ENCODE results near the gene PTMA. TPM values are rescaled to one million over a fixed set of nuclear protein-coding genes. Genes with fewer than 3 reads are reported as not detected.

PTMA gene
- total and polyA plus RNA-seq, 2 of the 4 experiments (the other 2 are of a cell fraction), result 380 to 742 TPM

- CTCF ChIA-PET, result no interaction called here
- no CpG with 5 or more reads among the region's 4 CpGs for WGBS, 2 experiments (ENCODE audit: extremely low coverage in 2 of 2, insufficient read length in 1 of 2)
These were observed 42.9 kb downstream of the PTMA start for GRCh38 chr2:231751042-231751815.

More at GRCh38 chr2:231751042-231751815, 42.9 kb downstream of the PTMA start:
- Histone ChIP-seq H3K4me2 (ENCODE audit: low read depth, low read length) (no peak overlapping the region), H3K14ac (replicated peaks; ENCODE audit: low read depth, low read length) (no peak overlapping the region), H3K9me1 (ENCODE audit: insufficient read depth, low read length) (no peaks in the 10 kb centered on the region), H3K9me3 (ENCODE audit: control insufficient read depth, insufficient read depth, low read length) (no peaks in the 10 kb centered on the region), H3K79me1 (ENCODE audit: low read depth in 1 of 2, low read length in 2 of 2) (peaks cover 0 to 3% of the 10 kb centered on the region in 2 experiments; a peak in 1 of 4 replicates), H3K23ac (ENCODE audit: low read depth, low read length) (no peak overlapping the region), H3K18ac (ENCODE audit: low read depth, low read length) (no peak overlapping the region), H2BK20ac (ENCODE audit: low read depth, low read length) (no peak overlapping the region), H2AK5ac (ENCODE audit: low read depth, low read length) (no peak overlapping the region), H4K5ac (ENCODE audit: low read depth, low read length) (no peak overlapping the region), H2BK15ac (ENCODE audit: low read depth, low read length) (no peak overlapping the region), H3K27me3 (ENCODE audit: control insufficient read depth, insufficient read depth, low read length) (no peaks in the 10 kb centered on the region), H2AK9ac (replicated peaks; ENCODE audit: low read depth, low read length, poor library complexity) (no peak overlapping the region), H2BK120ac (ENCODE audit: low read depth, low read length) (no peak overlapping the region), H3K27ac (ENCODE audit: insufficient read depth, low read length) (no peak overlapping the region), H3K56ac (ENCODE audit: extremely low read depth, insufficient read depth, low read length) (no peak overlapping the region), H4K8ac (ENCODE audit: low read depth in 2 of 2, low read length in 2 of 2) (no peak overlapping the region), H3K4me1 (ENCODE audit: control insufficient read depth, insufficient read depth, low read length) (no peaks in the 10 kb centered on the region), H3K9ac (ENCODE audit: low read depth, low read length) (no peak overlapping the region), H2AFZ (replicated peaks; ENCODE audit: low read length, poor library complexity) (no peak overlapping the region), H3K36me3 (ENCODE audit: control insufficient read depth, insufficient read depth, low read length) (no peaks in the 10 kb centered on the region), H3K4ac (ENCODE audit: low read depth, low read length) (no peak overlapping the region), H3K4me3 (ENCODE audit: insufficient read depth, low read depth, low read length) (no peak overlapping the region), H4K20me1 (ENCODE audit: insufficient read depth, low read length) (no peaks in the 10 kb centered on the region), H2BK5ac (ENCODE audit: low read depth, low read length, poor library complexity, severe bottlenecking) (no peak overlapping the region), H4K91ac (ENCODE audit: insufficient read depth, low read depth, low read length) (no peak overlapping the region)
- POLR2A ChIA-PET (ENCODE audit: unreplicated experiment), result no interaction called here
- no TSS peak for BruUV-seq (replicated peaks)
- dilution Hi-C loops (cut with HindIII; ENCODE audit: low sequenced_read_pairs, unreplicated experiment) (no loop called here), intact Hi-C loops (cut with micrococcal nuclease) (no loop called here), in situ Hi-C loops (cut with MboI; ENCODE audit: low sequenced_read_pairs) (no loop called here)
- DNase-seq (no peak), ATAC-seq (ENCODE audit: low read depth) (no peak)
- TF ChIP-seq MAFK (IDR thresholded peaks at IDR 0.05; ENCODE audit: low read depth, low read length), result peak; percentile 64
- no peak for TF ChIP-seq RAD21 (IDR thresholded peaks at IDR 0.05; ENCODE audit: low read length)

All from IMR-90 (cell line).